Measurements from ENCODE around the gene HOXA10.

The HOXA10 gene

GRCh38 chr7:27179503-27180430 lies 5.6 kb upstream of the HOXA10 start:
- peak; percentile 42 for DNase-seq (ENCODE audit: low spot score)

GRCh38 chr7:27179030-27179429 lies 4.9 kb upstream of the HOXA10 start:
- no peak for DNase-seq (ENCODE audit: low spot score)

- no peak for DNase-seq (ENCODE audit: low spot score)
Measured at GRCh38 chr7:27178366-27178765, 4.2 kb upstream of the HOXA10 start.

- no peak for DNase-seq (ENCODE audit: low spot score)
Measured at GRCh38 chr7:27177795-27178320, 3.7 kb upstream of the HOXA10 start.

GRCh38 chr7:27176962-27177794 lies 3.1 kb upstream of the HOXA10 start:
- DNase-seq (ENCODE audit: low spot score): no peak

GRCh38 chr7:27176524-27176845 lies 2.4 kb upstream of the HOXA10 start:
- no peak for DNase-seq (ENCODE audit: low spot score)

- no peak for DNase-seq (ENCODE audit: low spot score)
Measured at GRCh38 chr7:27175626-27176523, 1.8 kb upstream of the HOXA10 start.

- DNase-seq (ENCODE audit: low spot score): no peak
Measured at GRCh38 chr7:27174874-27175625, 930 bp upstream of the HOXA10 start.

GRCh38 chr7:27173511-27173955 lies 587 bp downstream of the HOXA10 start:
- DNase-seq (ENCODE audit: low spot score): no peak

GRCh38 chr7:27172823-27173510 lies 1.2 kb downstream of the HOXA10 start:
- no peak for DNase-seq (ENCODE audit: low spot score)

- no peak for DNase-seq (ENCODE audit: low spot score)
Measured at GRCh38 chr7:27172315-27172774, 1.8 kb downstream of the HOXA10 start.

- DNase-seq (ENCODE audit: low spot score): no peak
Measured at GRCh38 chr7:27171637-27172314, 2.3 kb downstream of the HOXA10 start.

- DNase-seq (ENCODE audit: low spot score): no peak
Measured at GRCh38 chr7:27171325-27171636, 2.8 kb downstream of the HOXA10 start.

- DNase-seq (ENCODE audit: low spot score): no peak
Measured at GRCh38 chr7:27170426-27171324, 3.4 kb downstream of the HOXA10 start.

- DNase-seq (ENCODE audit: low spot score): no peak
Measured at GRCh38 chr7:27169658-27170425, 4.3 kb downstream of the HOXA10 start.

GRCh38 chr7:27168265-27168947 lies 5.7 kb downstream of the HOXA10 start:
- DNase-seq (ENCODE audit: low spot score): no peak

- DNase-seq (ENCODE audit: low spot score): no peak
Measured at GRCh38 chr7:27167916-27168264, 6.2 kb downstream of the HOXA10 start.
